Germinal center (tissue), 1 donor: ENCODE results near the gene FNBP1.
"Not testable (repeated sequence)": the region's sequence is repeated elsewhere in the genome, so short reads cannot be mapped to it uniquely, and the experiment has no call there.

Experiments
- DNase-seq: peaks from one replicate; pipeline ENCODE4 v3.0.0; 2012; ENCODE audit warnings: mixed read lengths, low spot score

FNBP1 gene

DNA sequence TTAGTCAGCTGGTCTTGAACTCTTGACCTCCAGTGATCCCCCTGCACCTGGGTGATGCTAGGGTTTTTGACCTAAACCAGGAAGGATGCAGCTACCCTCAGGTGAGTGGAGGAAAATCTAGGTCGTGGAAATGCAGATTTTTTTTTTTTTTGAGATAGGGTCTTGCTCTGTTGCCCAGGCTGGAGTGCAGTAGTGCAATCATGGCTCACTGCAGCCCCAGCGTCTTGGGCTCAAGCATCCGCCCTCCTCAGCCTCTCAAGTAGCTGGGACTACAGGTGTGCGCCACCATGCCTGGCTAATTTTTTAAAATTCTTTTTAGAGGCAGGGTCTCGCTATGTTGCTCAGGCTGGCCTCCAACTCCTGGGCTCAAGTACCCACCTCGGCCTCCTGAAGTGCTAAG lies 51.9 kb downstream of the FNBP1 start:
- DNase-seq, result not testable (repeated sequence)

DNA sequence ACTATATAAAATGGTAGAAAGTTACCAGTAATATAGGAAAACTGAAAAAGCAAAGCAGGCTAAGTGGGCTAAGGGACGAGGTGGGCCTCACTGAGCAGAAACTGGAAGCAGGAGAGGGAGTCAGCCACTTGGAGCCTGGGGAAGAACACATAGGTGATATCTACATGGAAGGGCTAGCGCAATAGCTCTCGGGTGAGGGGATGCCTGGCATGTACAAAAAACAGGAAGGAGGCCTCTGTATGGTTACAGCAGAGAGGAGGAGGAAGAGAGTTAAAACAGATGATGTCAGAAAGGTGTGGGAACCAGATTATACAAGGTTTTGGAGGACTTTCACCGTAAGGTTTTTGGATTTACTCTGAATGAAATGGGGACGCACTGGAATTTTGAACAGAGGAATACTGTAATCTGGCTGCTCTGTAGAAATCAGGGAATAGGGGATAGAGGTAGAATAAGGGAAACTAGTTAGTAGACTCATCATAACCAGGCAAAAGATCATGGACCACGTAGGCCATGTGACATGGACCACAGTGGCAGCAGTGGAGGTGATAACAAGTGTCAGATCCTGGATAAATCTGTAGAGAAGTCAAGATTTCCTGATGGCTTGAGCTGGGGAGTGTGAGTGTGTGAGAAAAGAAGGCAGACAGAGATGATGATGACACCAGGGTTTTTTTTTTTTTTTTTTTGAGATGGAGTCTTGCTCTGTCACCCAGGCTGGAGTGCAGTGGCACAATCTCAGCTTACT lies 52.5 kb downstream of the FNBP1 start:
- no peak for DNase-seq

DNA sequence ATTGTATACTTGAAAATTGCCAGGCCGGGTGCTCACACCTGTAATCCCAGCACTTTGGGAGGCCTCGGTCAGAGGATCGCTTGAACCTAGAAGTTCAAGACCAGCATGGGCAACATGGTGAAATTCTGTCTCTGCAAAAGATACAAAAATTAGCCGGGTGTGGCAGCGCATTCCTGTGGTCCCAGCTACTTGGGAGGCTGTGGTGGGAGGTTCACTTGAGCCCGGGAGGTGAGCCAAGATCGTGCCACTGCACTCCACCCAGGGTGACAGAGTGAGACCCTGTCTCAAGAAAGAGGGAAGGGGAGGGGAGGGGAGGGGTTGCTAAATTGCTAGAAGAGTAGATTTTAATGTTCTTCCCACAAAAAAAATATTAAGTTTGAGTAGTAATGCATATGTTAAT lies 53.2 kb downstream of the FNBP1 start:
- DNase-seq, result no peak

DNA sequence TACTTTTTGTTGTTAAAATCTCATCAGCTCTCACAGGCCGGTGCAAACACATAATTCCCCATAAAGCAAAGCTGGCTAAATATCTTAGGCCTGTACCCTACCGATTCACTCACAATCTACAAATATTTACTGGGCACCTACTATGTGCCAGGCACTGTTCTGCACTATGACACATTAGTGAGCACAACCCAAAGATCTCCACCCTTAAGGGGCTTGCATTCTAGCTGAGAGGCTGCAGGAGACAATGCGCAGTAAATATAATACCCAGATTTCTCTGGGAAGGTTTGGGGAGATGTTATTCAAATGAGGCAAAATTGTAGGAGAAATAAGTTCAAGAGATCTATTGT lies 53.7 kb downstream of the FNBP1 start:
- DNase-seq, result no peak

DNA sequence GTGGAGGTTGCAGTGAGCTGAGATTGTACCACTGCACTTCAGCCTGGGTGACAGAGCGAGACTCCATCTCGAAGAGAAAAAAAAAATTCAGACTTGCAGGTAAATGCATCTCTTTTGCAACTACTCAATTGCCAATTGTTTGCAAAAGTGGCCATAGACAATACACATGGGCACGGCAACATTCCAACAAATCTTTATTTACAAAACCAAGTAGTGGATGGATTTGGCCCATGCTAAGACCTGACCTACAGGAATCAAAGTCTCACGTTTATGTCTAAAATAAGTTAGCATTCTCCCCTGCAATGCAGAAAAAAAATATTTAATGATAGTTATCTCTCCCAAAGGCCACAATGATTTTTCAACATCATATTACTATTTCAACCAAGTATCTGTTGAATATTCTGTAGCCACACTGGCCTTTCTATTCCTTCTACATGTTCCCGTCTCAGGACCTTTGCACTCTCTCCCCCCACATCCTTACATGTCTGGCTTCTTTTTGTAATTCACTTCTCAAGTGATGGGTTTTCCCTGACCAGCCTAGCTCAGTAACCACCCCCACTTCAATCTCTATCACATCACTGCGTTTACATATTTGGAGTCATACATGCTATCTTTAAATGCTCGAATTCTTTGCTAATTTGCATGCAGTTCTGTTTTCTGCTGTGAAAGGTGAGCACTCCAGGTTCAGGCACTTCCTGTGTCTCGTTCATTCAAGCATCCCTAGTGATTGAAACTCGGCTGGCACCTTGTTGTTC lies 54.2 kb downstream of the FNBP1 start:
- peak; percentile 75 for DNase-seq

DNA sequence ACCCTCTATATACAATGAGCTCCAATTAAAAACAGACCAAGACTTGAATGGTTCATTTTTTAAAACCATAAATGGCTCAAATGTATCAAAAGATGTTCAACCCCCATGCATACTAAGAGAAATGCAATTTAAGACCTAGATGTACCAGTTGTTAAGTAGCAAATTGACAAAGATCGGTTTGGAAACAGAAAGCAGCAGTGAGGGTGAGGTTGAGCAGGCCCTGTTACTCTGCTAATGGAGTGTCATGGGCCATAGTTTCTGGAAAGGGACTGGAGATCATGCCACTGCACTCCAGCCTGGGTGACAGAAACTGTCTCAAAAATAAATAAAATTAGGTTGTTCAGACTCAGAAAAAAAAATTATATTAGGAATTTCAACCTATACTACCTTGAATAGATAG lies 55.0 kb downstream of the FNBP1 start:
- no peak for DNase-seq

DNA sequence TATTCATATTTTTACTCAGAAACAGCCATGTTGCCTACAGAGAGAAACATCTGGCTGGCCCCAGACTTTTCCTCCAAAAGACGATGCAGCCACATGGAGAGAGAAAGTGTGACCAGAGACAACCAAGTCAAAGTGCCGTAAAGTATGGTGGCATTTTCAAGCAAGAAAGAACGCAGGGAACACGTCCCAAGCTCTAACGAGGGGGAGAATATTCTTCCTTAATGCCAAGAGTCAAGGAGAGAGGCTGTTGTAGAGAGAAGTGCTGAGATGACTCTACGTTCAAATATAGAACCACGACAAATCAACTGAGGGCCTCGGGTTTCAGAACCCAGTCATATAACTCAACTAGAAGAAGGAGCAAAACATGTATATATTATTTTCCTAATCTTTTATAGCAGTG lies 55.9 kb downstream of the FNBP1 start:
- no peak for DNase-seq

DNA sequence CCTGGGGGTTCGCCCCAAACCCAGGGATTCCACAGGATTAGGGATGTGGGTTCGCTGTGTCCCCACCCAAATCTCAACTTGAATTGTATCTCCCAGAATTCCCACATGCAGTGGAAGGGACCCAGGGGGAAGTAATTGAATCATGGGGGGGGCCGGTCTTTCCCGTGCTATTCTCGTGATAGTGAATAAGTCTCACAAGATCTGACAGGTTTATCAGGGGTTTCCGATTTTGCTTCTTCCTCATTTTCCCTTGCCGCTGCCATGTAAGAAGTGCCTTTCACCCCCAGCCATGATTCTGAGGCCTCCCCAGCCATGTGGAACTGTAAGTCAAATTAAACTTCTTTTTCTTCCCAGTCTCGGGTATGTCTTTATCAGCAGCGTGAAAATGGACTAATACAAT lies 58.4 kb downstream of the FNBP1 start:
- DNase-seq, result not testable (repeated sequence)

DNA sequence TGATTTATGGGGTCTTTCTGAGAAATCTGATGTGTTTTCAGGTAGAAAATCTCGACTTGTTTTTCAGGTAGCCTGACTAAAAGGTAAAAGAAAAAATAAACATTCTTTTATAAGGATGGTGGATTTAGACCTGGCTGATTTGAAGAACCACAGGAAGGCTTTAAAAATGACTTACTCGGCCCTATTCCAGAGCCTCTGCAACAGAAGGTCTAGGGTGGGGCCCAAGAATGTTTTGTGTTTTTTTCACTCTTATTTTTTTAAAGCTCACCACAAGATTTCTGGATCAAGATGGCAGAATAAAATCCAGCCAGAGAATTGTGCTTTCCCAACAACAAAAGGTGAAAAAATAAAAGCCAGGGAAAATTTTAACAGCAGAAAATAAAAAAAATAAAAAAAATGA lies 59.1 kb downstream of the FNBP1 start:
- DNase-seq, result no peak

DNA sequence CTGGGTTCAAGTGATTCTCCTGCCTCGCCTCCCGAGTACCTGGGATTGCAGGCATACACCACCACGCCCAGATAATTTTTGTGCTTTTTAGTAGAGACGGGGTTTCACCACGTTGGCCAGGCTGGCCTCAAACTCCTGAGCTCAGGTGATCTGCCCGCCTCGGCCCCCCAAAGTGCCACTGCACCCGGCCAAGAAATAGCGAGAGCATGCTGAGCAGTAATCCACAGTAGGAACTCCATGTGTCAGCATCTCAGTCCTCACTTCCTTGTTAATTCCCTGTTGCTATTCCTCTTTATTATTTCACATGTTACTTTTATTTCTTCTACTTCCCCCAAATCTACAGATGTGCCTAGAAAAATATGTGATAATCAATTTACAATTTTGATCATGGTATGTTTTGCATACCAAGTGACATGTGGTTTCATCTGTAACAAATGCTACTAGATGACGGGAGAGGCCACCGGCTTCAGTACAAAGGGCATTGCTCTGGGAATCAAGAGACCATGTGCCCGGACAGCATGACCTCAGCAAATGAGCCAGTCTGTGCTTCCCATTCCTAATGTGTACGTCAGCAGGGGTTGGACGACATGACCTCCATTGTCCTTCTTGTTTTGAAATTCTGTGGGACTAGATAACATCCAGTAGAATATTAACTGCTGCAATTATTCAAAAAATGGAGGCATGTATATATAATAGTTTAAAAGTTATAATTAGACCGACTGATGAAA lies 61.6 kb downstream of the FNBP1 start:
- DNase-seq, result no peak

DNA sequence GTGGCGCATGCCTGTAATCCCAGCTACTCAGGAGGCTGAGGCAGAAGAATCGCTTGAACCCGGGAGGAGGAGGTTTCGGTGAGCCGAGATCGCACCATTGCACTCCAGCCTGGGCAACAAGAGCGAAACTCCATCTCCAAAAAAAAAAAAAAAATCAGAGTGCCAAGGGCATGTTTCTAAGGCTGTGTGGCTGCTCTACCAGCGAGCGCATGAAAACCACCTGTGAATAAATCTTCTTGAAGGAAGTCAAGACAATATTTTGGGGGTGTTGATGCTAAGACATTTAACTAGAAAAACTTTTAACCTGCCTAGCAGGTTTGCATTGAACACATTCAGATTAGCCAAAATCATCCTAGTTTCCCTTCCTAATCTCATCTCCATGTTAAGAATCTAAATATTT lies 62.8 kb downstream of the FNBP1 start:
- not testable (repeated sequence) for DNase-seq

DNA sequence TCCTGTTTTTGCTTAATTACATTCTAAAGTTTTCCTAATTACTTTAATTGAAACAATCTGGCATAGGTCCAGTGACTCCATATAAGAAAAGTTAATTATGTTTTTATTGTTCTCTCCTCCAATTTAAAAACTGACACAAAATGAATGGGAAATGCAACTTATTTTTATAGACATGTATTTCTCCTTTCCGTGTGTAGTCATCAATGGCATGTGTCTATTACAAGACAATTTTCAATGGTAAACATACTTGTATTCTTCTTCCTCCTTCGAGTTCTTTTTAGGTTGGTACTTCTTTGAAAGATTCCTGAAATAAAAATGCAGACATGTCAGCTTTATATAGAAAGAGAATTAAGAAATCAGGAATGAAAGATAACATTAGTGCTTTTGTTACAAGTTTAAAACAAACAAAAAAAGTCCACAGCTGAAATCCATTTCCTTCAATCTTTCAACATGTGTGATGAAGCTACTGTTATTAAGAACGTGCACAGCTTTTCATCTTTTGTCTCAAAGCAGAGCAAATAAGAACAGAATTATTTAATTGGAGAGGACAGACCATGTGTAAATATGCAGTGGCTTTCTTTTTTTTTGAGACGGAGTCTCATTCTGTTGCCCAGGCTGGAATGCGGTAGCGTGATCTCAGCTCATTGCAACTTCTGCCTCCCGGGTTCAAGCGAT lies 63.8 kb downstream of the FNBP1 start:
- no peak for DNase-seq

DNA sequence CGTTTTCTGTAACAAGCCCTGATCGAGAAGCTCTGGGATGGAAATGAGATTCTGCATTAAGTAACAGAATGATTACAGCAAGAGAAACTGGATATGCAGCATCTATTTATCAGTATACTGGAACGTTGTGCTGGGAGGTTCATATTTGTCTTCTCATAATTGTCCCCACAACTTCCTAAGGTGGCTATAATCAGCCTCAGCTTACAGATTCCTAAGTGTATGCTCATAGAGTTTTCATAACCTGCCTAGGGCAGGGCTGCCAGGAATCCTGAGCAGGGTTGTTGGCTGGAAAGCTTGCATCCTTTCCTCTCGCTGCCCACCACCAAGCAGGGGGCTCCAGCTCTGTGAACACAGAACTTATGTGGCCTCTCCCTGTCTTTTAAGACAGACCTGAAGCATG lies 70.2 kb downstream of the FNBP1 start:
- DNase-seq, result no peak

DNA sequence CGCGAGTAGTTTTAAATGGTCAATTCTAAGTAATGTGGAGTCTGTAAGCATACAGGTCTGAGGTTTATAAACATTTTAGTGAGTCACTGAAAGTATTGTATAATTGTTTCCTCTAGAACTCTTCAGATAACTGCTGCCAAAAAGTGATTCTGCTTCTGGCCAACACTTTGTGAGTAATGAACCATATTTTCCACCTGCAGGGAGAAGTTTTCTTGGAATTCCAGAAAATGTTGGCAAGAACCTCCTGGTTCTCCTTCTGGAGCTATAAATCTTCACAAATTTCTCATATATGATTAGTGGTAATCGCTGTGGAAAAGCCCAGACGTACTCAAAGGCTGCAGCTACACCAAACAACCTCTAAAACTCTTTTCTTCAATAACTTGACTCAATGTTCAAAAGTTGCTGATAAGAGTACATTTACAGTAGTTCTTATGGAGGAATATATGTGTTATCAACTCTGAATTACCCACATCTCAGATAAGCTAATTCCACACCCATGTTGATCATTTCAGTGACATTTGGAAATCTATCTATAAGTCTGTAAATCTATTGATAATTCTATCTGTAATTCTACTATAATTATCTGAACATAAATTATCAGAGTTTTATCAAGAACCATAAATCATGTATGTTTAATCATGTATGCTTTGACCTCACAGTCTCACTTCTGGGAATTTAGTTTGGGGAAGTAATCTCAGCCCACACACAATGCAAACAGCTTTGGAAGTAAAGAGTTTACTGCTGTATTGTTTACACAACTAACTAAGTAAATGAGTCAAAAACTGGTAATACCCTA lies 74.1 kb downstream of the FNBP1 start:
- DNase-seq, result no peak

DNA sequence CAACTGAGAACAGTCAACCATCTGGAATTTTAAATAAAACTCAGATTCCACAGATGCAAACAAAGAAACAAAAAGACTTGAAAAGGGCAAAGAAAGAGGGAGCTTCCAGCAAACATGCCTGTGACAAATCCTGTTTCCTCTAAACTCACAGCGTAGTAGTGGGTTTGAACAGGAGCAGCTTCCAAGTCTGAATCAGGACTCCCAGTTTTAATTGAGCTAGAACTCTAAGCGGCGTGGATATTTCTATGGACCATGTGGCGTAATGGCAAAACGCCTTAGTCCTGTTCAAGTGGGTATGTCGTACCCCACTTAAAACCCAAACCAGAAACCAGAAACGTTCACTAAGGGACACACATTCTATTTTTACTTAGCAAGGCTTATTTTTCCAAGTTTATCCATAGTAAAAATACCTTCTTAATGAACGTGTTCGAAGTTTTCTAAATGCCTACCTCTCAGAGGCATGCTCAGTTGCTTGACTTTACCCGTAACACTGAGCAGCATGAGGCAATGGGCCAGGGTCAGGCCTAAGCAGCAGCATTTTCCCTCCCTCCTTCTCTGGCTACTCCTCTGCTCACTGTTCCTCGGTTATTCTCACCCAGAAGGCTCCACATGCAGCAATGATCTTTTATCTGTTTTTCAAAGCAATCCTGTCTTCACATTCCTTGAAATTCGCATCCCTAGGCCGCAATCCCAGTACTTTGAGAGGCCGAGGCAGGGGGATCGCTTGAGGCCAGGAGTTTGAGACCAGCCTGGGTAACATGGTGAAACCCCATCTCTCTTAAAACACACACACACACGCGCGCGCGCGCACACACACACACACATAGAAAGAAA lies 77.9 kb downstream of the FNBP1 start:
- DNase-seq, result no peak

DNA sequence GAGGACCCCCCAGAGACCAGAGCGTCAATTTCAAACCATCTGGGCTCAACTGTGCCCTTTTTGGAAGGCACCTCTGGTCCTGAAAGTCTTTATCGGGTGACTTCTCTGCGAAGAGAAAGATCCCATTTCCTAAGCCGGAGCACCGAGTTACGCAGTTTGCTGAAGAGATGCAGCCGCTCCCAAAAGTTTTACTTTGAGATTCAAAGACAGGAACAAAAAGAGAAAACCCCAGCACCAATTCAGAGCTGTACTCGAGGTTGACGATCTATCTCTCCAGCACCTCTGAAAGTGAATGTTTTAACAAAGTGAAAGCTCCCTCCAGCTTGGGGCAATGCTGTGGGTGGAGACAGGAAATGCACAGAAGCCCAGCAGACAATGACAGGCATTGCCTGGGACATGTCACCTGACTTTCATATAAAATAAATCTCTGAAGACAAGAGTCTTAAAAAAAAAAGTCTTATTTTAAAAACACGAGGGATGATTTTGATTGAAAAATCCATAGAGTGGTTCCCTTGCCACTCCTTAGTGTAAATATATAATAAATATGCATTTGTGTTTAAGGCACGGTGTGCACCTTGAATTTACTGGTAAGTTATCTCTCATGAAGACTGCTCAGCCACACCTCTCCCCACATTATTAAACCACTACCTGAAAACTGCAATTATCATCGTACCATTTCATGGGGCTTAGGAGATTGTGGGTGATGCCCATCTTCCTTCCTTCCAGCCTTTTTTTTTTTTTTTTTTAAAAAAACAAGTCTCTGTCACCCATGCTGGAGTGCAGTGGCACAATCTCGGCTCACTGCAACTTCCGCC lies 79.9 kb downstream of the FNBP1 start:
- peak; percentile 71 for DNase-seq

DNA sequence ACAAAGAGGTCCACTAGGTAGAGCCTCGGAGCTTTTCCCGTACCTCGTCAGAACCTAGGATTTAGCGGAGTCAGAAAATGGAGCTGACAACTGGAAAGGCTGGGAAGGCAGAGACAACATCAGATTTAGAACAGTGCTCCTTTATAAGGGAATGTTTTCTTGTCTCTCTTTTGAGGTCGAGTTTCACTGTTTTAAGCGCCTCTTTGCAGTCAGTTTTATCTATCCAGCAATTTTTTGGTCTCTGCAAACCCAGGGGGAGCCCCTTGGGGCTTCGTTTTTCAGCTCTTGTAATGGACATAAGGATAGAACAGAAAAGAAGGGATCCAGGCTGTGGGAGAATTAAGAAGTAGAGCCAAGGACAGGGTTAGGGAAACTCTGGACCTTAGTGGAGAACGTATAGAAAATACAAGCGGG lies 80.5 kb downstream of the FNBP1 start:
- DNase-seq, result no peak

DNA sequence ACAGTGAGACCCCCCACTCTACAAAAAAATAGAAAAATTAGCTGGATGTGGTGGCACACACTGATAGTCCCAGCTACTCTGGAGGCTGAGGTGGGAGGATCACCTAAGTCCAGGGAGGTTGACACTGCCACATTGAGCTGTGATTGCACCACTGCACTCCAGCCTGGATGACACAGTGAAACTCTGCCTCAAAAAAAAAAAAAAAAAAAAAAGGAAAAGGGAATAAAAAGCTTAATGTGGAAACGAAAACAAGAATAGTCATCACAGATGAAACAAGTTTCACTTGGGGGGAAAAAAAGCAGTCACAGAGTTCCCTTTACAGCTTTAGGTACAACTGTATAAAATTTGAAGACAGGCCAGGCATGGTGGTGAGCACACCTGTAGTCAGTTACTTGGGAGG lies 84.2 kb downstream of the FNBP1 start:
- DNase-seq, result no peak

DNA sequence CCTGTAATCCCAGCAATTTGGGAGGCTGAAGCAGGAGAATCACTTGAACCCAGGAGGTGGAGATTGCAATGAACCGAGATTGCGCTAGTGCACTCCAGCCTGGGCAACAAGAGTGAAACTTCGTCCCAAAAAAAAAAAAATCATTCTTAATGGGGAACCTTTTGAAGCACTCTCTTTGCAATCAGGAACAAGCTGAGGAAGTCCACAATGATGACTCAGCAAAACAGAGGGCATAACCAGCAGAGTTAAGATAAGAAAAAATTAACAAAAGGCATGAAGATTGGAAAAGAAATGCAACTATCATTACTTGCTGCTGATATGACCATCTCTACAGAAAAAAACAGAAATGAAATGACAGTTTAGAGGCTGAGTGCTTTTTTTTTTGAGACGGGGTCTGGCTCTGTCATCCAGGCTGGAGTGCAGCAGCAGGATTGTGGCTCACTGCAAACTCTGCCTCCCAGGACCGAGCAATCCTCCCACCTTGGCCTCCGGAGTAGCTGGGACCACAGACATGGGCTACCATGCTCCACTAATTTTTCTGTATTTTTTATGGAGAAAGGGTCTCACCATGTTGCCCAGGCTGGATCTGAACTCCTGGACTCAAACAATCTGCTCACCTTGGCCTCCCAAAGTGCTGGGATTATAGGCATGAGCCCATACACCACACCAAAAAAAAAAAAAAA lies 88.0 kb downstream of the FNBP1 start:
- DNase-seq, result no peak
